ENCODE data around the gene UGT1A7.
"Not testable (repeated sequence)": the region's sequence is repeated elsewhere in the genome, so short reads cannot be mapped to it uniquely, and the experiment has no call there.

Gene UGT1A7

DNA sequence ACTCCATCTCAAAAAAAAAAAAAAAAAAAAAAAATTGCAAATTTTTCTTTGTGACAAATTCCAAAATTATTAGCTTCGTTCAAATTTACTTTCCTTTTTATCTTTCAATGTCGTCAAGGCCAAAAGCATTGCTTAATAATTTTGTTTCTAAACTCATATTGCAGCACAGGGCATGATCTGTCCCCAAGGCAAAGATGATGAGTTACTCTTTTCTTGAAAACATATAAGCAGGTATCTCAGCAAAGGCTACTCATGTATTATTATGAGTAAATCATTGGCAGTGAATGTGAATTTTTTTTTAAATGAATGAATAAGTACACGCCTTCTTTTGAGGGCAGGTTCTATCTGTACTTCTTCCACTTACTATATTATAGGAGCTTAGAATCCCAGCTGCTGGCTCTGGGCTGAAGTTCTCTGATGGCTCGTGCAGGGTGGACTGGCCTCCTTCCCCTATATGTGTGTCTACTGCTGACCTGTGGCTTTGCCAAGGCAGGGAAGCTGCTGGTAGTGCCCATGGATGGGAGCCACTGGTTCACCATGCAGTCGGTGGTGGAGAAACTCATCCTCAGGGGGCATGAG lies at the start of gene UGT1A7:
TSS of gene UGT1A7 (plus strand) at position 381 of the 579 bp plus-strand sequence. CDS start at position 418, 37 bp downstream.
- no peak for DNase-seq
- no peaks in the 10 kb centered on the region for H3K27me3 ChIP-seq (ENCODE audit: insufficient read depth, low read length, poor library complexity)
- TF ChIP-seq EZH2 (IDR thresholded peaks at IDR 0.05; ENCODE audit: borderline replicate concordance, low read depth, low read length, severe bottlenecking) (no peak), CTCF (IDR thresholded peaks at IDR 0.05; ENCODE audit: borderline replicate concordance, extremely low read depth, low read length, poor library complexity, severe bottlenecking) (no peak)
- ATAC-seq (ENCODE audit: insufficient read depth, low read depth) = no peak
- no peak within 1 kb of the TSS for H3K27ac ChIP-seq (ENCODE audit: low read length)
- no peak within 1 kb of the TSS for H3K4me2 ChIP-seq (ENCODE audit: insufficient read depth, low read length)
- no peaks in the 10 kb centered on the region for H3K9me3 ChIP-seq (ENCODE audit: insufficient read depth, low read length, severe bottlenecking)
- no peak within 1 kb of the TSS for H2AFZ ChIP-seq (ENCODE audit: low read depth, low read length)
- H4K20me1 ChIP-seq (ENCODE audit: insufficient read depth, low read length) = no peaks in the 10 kb centered on the region
- no peak within 1 kb of the TSS for H3K9ac ChIP-seq (ENCODE audit: low read depth, low read length)
- H3K4me3 ChIP-seq (ENCODE audit: low read depth in 1 of 2, low read length in 2 of 2) = no peak within 1 kb of the TSS
- H3K79me2 ChIP-seq (ENCODE audit: insufficient read depth, low read length) = no peaks in the 10 kb centered on the region
- H3K36me3 ChIP-seq (ENCODE audit: insufficient read depth, low read length) = no peaks in the 10 kb centered on the region
- H3K4me1 ChIP-seq (ENCODE audit: insufficient read depth, low read length) = no peaks in the 10 kb centered on the region

- H2AFZ ChIP-seq (ENCODE audit: low read depth, low read length); H3K4me3 ChIP-seq (ENCODE audit: low read depth in 1 of 2, low read length in 2 of 2); H3K27ac ChIP-seq (ENCODE audit: low read length); H3K4me2 ChIP-seq (ENCODE audit: insufficient read depth, low read length); DNase-seq; ATAC-seq (ENCODE audit: insufficient read depth, low read depth); H3K4me1 ChIP-seq (ENCODE audit: insufficient read depth, low read length); H3K27me3 ChIP-seq (ENCODE audit: insufficient read depth, low read length, poor library complexity); H3K79me2 ChIP-seq (ENCODE audit: insufficient read depth, low read length); H3K9ac ChIP-seq (ENCODE audit: low read depth, low read length); H3K36me3 ChIP-seq (ENCODE audit: insufficient read depth, low read length); H4K20me1 ChIP-seq (ENCODE audit: insufficient read depth, low read length); H3K9me3 ChIP-seq (ENCODE audit: insufficient read depth, low read length, severe bottlenecking): not testable (repeated sequence)
Observed at GRCh38 chr2:233636306-233636705, 45.4 kb upstream of the UGT1A7 start, which contains the start of gene UGT1A10. TSS of gene UGT1A10 (plus strand) at chr2:233636448. CDS start at chr2:233636523, 75 bp downstream.

GRCh38 chr2:233638836-233639235 lies 42.9 kb upstream of the UGT1A7 start:
- DNase-seq (no peak), ATAC-seq (ENCODE audit: insufficient read depth, low read depth) (no peak)
- no peak overlapping the region for H3K27ac ChIP-seq (ENCODE audit: low read length)
- H3K4me1 ChIP-seq (ENCODE audit: insufficient read depth, low read length) = no peaks in the 10 kb centered on the region
- H3K79me2 ChIP-seq (ENCODE audit: insufficient read depth, low read length) = no peaks in the 10 kb centered on the region
- H3K4me3 ChIP-seq (ENCODE audit: low read depth in 1 of 2, low read length in 2 of 2) = no peak overlapping the region
- H3K4me2 ChIP-seq (ENCODE audit: insufficient read depth, low read length) = no peak overlapping the region
- no peaks in the 10 kb centered on the region for H4K20me1 ChIP-seq (ENCODE audit: insufficient read depth, low read length)
- H2AFZ ChIP-seq (ENCODE audit: low read depth, low read length) = no peak overlapping the region
- no peak overlapping the region for H3K9ac ChIP-seq (ENCODE audit: low read depth, low read length)
- TF ChIP-seq CTCF (IDR thresholded peaks at IDR 0.05; ENCODE audit: borderline replicate concordance, extremely low read depth, low read length, poor library complexity, severe bottlenecking) (no peak), EZH2 (IDR thresholded peaks at IDR 0.05; ENCODE audit: borderline replicate concordance, low read depth, low read length, severe bottlenecking) (no peak)
- H3K36me3 ChIP-seq (ENCODE audit: insufficient read depth, low read length) = no peaks in the 10 kb centered on the region
- H3K9me3 ChIP-seq (ENCODE audit: insufficient read depth, low read length, severe bottlenecking) = peaks cover 3% of the 10 kb centered on the region
- peaks cover 3% of the 10 kb centered on the region for H3K27me3 ChIP-seq (ENCODE audit: insufficient read depth, low read length, poor library complexity)

DNA sequence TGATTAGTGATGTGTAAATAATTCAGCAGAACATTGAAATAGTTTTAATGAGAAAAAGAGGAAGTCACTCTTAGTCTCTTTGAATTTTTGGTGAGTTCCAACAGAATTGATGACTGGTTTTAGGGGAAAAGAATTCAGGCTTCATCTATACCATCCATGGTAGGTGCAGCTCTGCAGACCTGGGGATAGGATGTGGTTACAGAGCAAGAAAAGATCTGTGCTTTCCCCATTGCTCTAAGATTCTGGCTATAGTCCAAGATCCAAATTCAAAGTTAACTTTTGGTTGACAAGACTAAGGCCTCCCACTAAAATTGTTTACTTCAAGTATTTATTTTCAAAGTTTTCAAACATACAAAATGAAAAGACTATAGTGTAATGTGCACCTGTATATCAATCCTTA lies 41.8 kb upstream of the UGT1A7 start:
- peaks cover 3% of the 10 kb centered on the region for H3K27me3 ChIP-seq (ENCODE audit: insufficient read depth, low read length, poor library complexity)
- H3K79me2 ChIP-seq (ENCODE audit: insufficient read depth, low read length) = no peaks in the 10 kb centered on the region
- no peak overlapping the region for H3K27ac ChIP-seq (ENCODE audit: low read length)
- no peaks in the 10 kb centered on the region for H4K20me1 ChIP-seq (ENCODE audit: insufficient read depth, low read length)
- peaks cover 3% of the 10 kb centered on the region for H3K9me3 ChIP-seq (ENCODE audit: insufficient read depth, low read length, severe bottlenecking)
- H3K36me3 ChIP-seq (ENCODE audit: insufficient read depth, low read length) = no peaks in the 10 kb centered on the region
- peak; percentile 37; the same call in 1 of the 3 replicates for ATAC-seq (ENCODE audit: insufficient read depth, low read depth)
- H3K9ac ChIP-seq (ENCODE audit: low read depth, low read length) = no peak overlapping the region
- H3K4me1 ChIP-seq (ENCODE audit: insufficient read depth, low read length) = no peaks in the 10 kb centered on the region
- TF ChIP-seq CTCF (IDR thresholded peaks at IDR 0.05; ENCODE audit: borderline replicate concordance, extremely low read depth, low read length, poor library complexity, severe bottlenecking) (no peak), EZH2 (IDR thresholded peaks at IDR 0.05; ENCODE audit: borderline replicate concordance, low read depth, low read length, severe bottlenecking) (no peak)
- no peak for DNase-seq
- no peak overlapping the region for H2AFZ ChIP-seq (ENCODE audit: low read depth, low read length)
- no peak overlapping the region for H3K4me2 ChIP-seq (ENCODE audit: insufficient read depth, low read length)
- H3K4me3 ChIP-seq (ENCODE audit: low read depth in 1 of 2, low read length in 2 of 2) = no peak overlapping the region

Measured in DND-41 (cell line).